ENCODE data around the gene FEM1B. TPM values are rescaled to one million over a fixed set of nuclear protein-coding genes. Genes with fewer than 3 reads are reported as not detected.
A peak's percentile ranks its signal among the peaks of the same experiment; 100 is the strongest.

FEM1B gene
- total RNA-seq, 1 experiment from 2014 or later: 47.7 TPM

GRCh38 chr15:68311859-68312557 lies 34.5 kb downstream of the FEM1B start:
- no peak overlapping the region for H3K27ac ChIP-seq
- peaks cover 13% of the 10 kb centered on the region for H3K4me1 ChIP-seq (replicated peaks)
- peak in 1 of 2 experiments; percentile 14 for DNase-seq (ENCODE audit: low read depth in 1 of 2, low spot score in 2 of 2)
- H3K27me3 ChIP-seq (replicated peaks): no peaks in the 10 kb centered on the region
- no peak overlapping the region for H3K4me3 ChIP-seq
- no peaks in the 10 kb centered on the region for H3K9me3 ChIP-seq (replicated peaks)
- no peaks in the 10 kb centered on the region for H3K36me3 ChIP-seq

DNA sequence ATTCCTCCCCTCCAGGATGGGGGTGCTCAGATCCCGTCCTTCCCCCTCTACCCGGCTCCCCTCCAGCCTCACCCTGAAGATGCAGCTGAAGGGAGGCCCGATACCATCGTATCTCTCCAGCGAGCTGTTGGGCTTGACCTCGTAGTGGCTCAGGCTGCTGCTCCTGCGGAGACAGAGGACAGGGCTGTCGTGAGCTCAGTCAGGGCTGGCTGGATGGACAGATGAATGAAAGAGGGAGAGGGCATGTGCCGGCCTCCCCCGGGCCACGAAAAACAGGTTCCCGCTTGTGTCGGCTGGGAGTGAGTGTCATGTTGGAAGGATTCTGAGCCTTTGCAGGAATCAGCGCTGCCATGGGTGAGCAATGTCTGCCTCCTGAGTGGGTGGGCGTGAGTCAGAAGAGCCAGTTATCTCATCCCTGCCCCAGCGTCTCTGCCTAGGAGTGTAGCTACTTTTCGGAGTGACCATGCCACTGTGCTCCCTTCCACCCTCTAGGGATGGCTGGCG lies 35.2 kb downstream of the FEM1B start:
- Histone ChIP-seq H3K27ac (no peak overlapping the region), H3K9me3 (replicated peaks) (no peaks in the 10 kb centered on the region), H3K4me1 (replicated peaks) (peaks cover 13% of the 10 kb centered on the region), H3K4me3 (no peak overlapping the region), H3K27me3 (replicated peaks) (no peaks in the 10 kb centered on the region), H3K36me3 (no peaks in the 10 kb centered on the region)
- peak in 1 of 2 experiments; percentile 45 for DNase-seq (ENCODE audit: low read depth in 1 of 2, low spot score in 2 of 2)

DNA sequence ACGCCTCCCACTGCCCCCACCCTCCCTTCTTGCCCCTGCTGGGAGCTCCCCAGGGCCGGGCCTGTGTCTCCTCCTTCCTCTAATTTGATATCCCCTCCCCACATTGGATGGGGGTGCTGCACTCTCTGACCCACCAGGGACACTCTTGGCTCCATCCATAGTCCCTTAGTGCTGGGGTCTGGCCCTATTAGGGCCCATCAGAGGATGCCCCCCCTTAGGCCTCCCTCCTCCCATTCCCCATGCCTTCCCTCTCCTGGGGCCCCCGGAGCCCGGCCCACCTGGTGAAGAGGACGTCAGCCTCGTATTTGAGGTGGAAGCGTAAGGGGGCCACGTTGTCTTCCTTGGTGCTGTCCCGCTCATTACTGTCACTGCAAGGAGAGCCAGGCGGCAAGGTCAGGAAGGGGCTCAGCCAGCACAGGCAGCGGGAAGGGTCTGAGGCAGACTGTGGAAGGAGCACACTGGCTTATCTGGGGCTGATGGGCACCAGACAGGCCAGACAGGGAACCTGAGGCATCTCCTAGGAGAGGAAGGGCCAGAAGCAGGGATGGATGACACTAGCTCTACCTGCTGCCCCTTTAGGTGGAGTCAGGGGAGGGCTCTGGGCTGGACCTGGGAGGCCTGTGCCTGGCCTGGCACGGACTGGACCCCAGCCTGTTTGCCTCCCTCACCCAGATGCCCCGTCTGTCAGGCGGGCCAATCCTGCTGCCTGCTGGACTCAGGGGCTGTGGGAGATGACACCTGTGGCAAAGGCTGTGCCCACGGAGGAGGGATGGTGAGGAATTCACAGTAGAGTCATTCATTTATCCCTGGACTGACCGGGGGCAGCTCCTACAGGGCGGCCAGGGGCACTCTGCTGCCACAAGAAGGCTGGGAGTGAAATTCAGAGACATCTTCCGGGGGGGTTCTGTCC lies 36.2 kb downstream of the FEM1B start:
- no peaks in the 10 kb centered on the region for H3K27me3 ChIP-seq (replicated peaks)
- peak in 1 of 2 experiments; percentile 26 for DNase-seq (ENCODE audit: low read depth in 1 of 2, low spot score in 2 of 2)
- H3K4me1 ChIP-seq (replicated peaks): peaks cover 13% of the 10 kb centered on the region
- no peak overlapping the region for H3K4me3 ChIP-seq
- H3K36me3 ChIP-seq: no peaks in the 10 kb centered on the region
- no peaks in the 10 kb centered on the region for H3K9me3 ChIP-seq (replicated peaks)
- H3K27ac ChIP-seq: no peak overlapping the region

DNA sequence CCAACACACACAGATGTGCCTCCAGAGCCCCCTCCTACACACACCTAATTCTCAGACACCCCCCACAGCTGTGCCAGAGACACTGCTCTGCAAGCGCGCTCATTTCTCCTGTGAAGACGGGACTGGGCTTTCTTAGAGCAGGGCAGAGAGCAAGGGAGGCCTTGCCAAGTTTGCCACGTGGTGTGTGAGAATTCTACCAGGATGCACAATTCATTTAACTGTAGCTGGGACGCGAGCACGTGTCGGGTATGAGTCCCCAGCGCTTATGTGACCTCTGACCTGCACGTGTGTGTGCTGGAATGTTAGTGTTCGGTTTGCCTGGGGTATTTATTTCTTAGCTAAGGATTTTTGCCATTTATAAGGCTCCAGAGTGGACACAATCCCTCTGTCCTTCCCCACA lies 37.0 kb downstream of the FEM1B start:
- H3K27me3 ChIP-seq (replicated peaks): no peaks in the 10 kb centered on the region
- no peak overlapping the region for H3K27ac ChIP-seq
- H3K4me3 ChIP-seq: no peak overlapping the region
- no peaks in the 10 kb centered on the region for H3K9me3 ChIP-seq (replicated peaks)
- H3K36me3 ChIP-seq: no peaks in the 10 kb centered on the region
- H3K4me1 ChIP-seq (replicated peaks): 0 out of 2 replicates have a peak, but pooled peaks cover 7% of the 10 kb centered on the region
- DNase-seq (ENCODE audit: low read depth in 1 of 2, low spot score in 2 of 2): peak in 1 of 2 experiments; percentile 26

- no peak overlapping the region for H3K4me3 ChIP-seq
- H3K27ac ChIP-seq: no peak overlapping the region
- no peaks in the 10 kb centered on the region for H3K27me3 ChIP-seq (replicated peaks)
- DNase-seq (ENCODE audit: low read depth in 1 of 2, low spot score in 2 of 2): no peak
- H3K36me3 ChIP-seq: no peaks in the 10 kb centered on the region
- no peaks in the 10 kb centered on the region for H3K9me3 ChIP-seq (replicated peaks)
- 0 out of 2 replicates have a peak, but pooled peaks cover 7% of the 10 kb centered on the region for H3K4me1 ChIP-seq (replicated peaks)
Observed at GRCh38 chr15:68315035-68315434, 37.5 kb downstream of the FEM1B start.

- 0 out of 2 replicates have a peak, but pooled peaks cover 7% of the 10 kb centered on the region for H3K4me1 ChIP-seq (replicated peaks)
- no peaks in the 10 kb centered on the region for H3K9me3 ChIP-seq (replicated peaks)
- no peak overlapping the region for H3K27ac ChIP-seq
- no peaks in the 10 kb centered on the region for H3K36me3 ChIP-seq
- H3K4me3 ChIP-seq: no peak overlapping the region
- H3K27me3 ChIP-seq (replicated peaks): no peaks in the 10 kb centered on the region
- peak in 1 of 2 experiments; percentile 40 for DNase-seq (ENCODE audit: low read depth in 1 of 2, low spot score in 2 of 2)
Observed at GRCh38 chr15:68315495-68316031, 38.0 kb downstream of the FEM1B start.

DNA sequence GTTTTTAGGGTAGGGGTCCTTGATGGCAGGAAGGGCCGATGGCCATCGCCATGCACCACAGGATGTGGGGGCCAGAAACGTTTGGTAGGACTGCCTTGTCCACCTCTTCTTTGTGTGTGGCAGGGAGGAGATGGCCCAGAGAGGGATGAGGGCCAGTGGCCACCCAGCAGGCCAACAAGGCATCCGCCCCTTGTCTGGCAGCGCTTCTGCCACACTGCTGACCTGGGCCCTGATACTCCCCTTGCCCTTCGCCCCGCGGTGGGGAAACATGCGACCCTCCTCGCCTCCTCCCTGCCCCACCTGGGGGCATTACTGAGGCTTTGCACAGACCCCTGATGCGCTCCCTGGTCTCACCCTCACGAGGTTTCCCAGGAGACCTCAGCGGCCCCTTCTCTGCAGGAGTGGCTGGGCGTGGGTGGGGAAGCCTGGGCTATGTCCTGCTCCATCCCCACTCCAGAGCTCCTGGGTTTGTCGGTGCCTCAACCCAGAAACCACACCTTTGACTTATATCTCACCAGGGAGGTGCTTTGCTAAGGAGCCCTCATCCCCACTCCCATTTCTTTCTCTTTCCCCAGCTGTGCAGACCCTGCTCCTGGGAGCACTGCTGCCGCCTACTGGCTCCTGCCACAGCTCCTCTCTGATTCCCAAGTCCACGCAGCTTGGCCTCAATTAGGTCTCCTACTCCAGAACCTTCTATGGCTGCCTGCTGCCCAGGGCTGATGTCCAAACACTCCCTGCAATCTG lies 38.7 kb downstream of the FEM1B start:
- DNase-seq (ENCODE audit: low read depth in 1 of 2, low spot score in 2 of 2): peak in 1 of 2 experiments; percentile 39
- Histone ChIP-seq H3K4me3 (no peak overlapping the region), H3K36me3 (no peaks in the 10 kb centered on the region), H3K9me3 (replicated peaks) (no peaks in the 10 kb centered on the region), H3K27me3 (replicated peaks) (no peaks in the 10 kb centered on the region), H3K4me1 (replicated peaks) (0 out of 2 replicates have a peak, but pooled peaks cover 7% of the 10 kb centered on the region), H3K27ac (no peak overlapping the region)

DNA sequence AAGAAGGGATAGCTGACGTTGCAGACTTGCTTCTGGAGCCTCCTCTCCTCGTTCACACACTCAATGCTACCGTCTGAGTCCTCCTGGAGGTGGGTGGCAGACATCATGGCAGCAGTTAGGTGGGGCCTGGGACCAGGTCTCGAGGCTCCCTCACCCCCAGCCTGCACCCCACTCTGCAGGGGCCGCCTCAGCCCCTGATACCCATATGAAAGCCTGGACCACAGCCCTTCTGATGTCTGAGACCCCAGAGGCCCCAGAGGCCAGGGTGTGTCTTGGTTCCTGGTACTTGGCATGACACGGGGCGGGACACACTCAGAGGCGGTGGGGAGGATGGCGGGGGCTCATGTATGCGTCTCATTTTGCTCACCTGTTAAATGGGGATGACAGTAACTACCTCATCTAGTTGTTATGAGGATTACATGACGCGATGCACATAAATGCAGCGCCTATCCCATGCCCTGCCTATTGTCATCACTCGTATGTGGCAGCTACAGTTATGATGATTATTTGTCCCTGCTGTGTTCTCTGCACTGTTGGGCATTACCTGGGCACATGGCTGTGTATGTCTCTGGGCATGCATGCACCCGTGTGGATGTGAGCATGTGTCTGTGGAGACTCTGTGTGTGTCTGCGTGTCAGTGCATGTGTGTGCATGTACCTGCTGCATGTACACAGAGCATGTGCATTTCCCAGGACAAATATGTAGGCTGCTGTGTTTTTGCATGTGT lies 39.9 kb downstream of the FEM1B start:
- DNase-seq (ENCODE audit: low read depth in 1 of 2, low spot score in 2 of 2): no peak
- Histone ChIP-seq H3K4me3 (no peak overlapping the region), H3K9me3 (replicated peaks) (no peaks in the 10 kb centered on the region), H3K36me3 (no peaks in the 10 kb centered on the region), H3K27ac (no peak overlapping the region), H3K4me1 (replicated peaks) (0 out of 2 replicates have a peak, but pooled peaks cover 7% of the 10 kb centered on the region), H3K27me3 (replicated peaks) (no peaks in the 10 kb centered on the region)

GRCh38 chr15:68318008-68318835 lies 40.7 kb downstream of the FEM1B start:
- DNase-seq (ENCODE audit: low read depth in 1 of 2, low spot score in 2 of 2): no peak
- Histone ChIP-seq H3K27me3 (replicated peaks) (no peaks in the 10 kb centered on the region), H3K27ac (no peak overlapping the region), H3K4me3 (no peak overlapping the region), H3K9me3 (replicated peaks) (no peaks in the 10 kb centered on the region), H3K4me1 (replicated peaks) (no peaks in the 10 kb centered on the region), H3K36me3 (no peaks in the 10 kb centered on the region)

- no peaks in the 10 kb centered on the region for H3K36me3 ChIP-seq
- DNase-seq (ENCODE audit: low read depth in 1 of 2, low spot score in 2 of 2): no peak
- no peaks in the 10 kb centered on the region for H3K4me1 ChIP-seq (replicated peaks)
- H3K27me3 ChIP-seq (replicated peaks): no peaks in the 10 kb centered on the region
- H3K9me3 ChIP-seq (replicated peaks): no peaks in the 10 kb centered on the region
- no peak overlapping the region for H3K4me3 ChIP-seq
- no peak overlapping the region for H3K27ac ChIP-seq
Observed at GRCh38 chr15:68318931-68319909, 41.7 kb downstream of the FEM1B start.

DNA sequence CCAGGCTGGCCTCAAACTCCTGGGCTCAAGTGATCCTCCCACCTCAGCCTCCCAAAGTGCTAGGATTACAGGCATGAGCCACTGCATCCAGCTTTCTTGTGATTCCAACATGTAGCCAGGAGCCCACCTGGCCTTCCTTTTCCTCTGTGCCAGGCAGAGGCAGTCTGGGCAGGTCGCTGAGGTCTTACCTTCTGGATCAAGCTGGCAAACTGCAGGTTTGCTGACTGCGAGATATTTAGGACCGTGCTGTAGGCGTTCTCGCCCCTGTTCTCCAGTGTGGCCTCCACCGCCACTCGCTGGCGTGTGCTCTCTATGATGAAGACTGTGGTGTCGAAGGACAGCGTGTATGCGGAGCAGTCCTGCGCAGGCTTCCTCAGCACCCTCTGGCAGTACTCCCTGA lies 42.5 kb downstream of the FEM1B start:
- no peak overlapping the region for H3K27ac ChIP-seq
- no peaks in the 10 kb centered on the region for H3K9me3 ChIP-seq (replicated peaks)
- H3K27me3 ChIP-seq (replicated peaks): no peaks in the 10 kb centered on the region
- no peak for DNase-seq (ENCODE audit: low read depth in 1 of 2, low spot score in 2 of 2)
- no peak overlapping the region for H3K4me3 ChIP-seq
- no peaks in the 10 kb centered on the region for H3K4me1 ChIP-seq (replicated peaks)
- no peaks in the 10 kb centered on the region for H3K36me3 ChIP-seq
